H9 (cell line): Measurements from ENCODE around the gene ST14. TPM values are rescaled to one million over a fixed set of nuclear protein-coding genes. Genes with fewer than 3 reads are reported as not detected.

Source experiments
- DNase-seq: peaks from one replicate; pipeline ENCODE4 v3.0.0-alpha.2; 2017
- H2AFZ ChIP-seq: one replicate; pipeline ENCODE4 v1.6.1; 2013; ENCODE audit warnings: mild to moderate bottlenecking, low read length, control low read depth, moderate library complexity
- H2AK5ac ChIP-seq: 2 replicates; pipeline ENCODE4 v1.6.1; 2013; ENCODE audit warnings: low read length, control low read depth, mixed read lengths; ENCODE audit not compliant: insufficient read length
- H2BK120ac ChIP-seq: one replicate; pipeline ENCODE4 v1.6.1; 2013; ENCODE audit warnings: low read depth, mild to moderate bottlenecking, low read length, control low read depth, inconsistent platforms; ENCODE audit not compliant: poor library complexity, severe bottlenecking
- H2BK12ac ChIP-seq: 2 replicates; pipeline ENCODE4 v1.6.1; 2013; ENCODE audit warnings: low read length, control low read depth, mixed read lengths, low read depth; ENCODE audit not compliant: insufficient read length
- H2BK15ac ChIP-seq: 2 replicates; pipeline ENCODE4 v1.6.1; 2013; ENCODE audit warnings: low read depth, low read length, control low read depth
- H2BK20ac ChIP-seq: one replicate; pipeline ENCODE4 v1.6.1; 2013; ENCODE audit warnings: low read depth, mild to moderate bottlenecking, low read length, control low read depth, inconsistent platforms; ENCODE audit not compliant: poor library complexity, severe bottlenecking
- H2BK5ac ChIP-seq: 2 replicates; pipeline ENCODE4 v1.6.1; 2013; ENCODE audit warnings: low read length, control low read depth, mixed read lengths; ENCODE audit not compliant: insufficient read length
- H3K14ac ChIP-seq: 2 replicates; pipeline ENCODE4 v1.6.1; 2013; ENCODE audit warnings: low read length, control low read depth; ENCODE audit not compliant: insufficient read depth
- H3K18ac ChIP-seq: 2 replicates; pipeline ENCODE4 v1.6.1; 2013; ENCODE audit warnings: low read depth, mild to moderate bottlenecking, mixed read lengths, low read length, control low read depth; ENCODE audit not compliant: insufficient read length
- H3K23ac ChIP-seq: 2 replicates; pipeline ENCODE4 v1.6.1; 2013; ENCODE audit warnings: low read length, control low read depth, mixed read lengths, low read depth; ENCODE audit not compliant: insufficient read length
- H3K23me2 ChIP-seq: 2 replicates; pipeline ENCODE4 v1.6.1; 2013; ENCODE audit warnings: low read depth, mild to moderate bottlenecking, mixed read lengths, low read length, control low read depth; ENCODE audit not compliant: insufficient read length, poor library complexity, severe bottlenecking
- H3K27ac ChIP-seq: 2 replicates; pipeline ENCODE4 v1.5.1; 2013; ENCODE audit warnings: low read length, control low read depth, mixed read lengths, low read depth; ENCODE audit not compliant: insufficient read length
- H3K27me3 ChIP-seq: 2 replicates; pipeline ENCODE4 v1.6.1; 2013; ENCODE audit warnings: low read length, control low read depth, inconsistent platforms; ENCODE audit not compliant: insufficient read depth
- H3K4ac ChIP-seq: 2 replicates; pipeline ENCODE4 v1.6.1; 2013; ENCODE audit warnings: low read depth, mild to moderate bottlenecking, control low read depth, inconsistent platforms, low read length, moderate library complexity
- H3K4me1 ChIP-seq: 2 replicates; pipeline ENCODE4 v1.6.1; 2013; ENCODE audit warnings: low read length, control low read depth, inconsistent platforms; ENCODE audit not compliant: insufficient read depth
- H3K4me2 ChIP-seq: 2 replicates; pipeline ENCODE4 v1.6.1; 2013; ENCODE audit warnings: low read length, control low read depth, mixed read lengths; ENCODE audit not compliant: insufficient read length, insufficient read depth
- H3K56ac ChIP-seq: 2 replicates; pipeline ENCODE4 v1.6.1; 2013; ENCODE audit warnings: low read depth, mild to moderate bottlenecking, mixed read lengths, low read length, control low read depth; ENCODE audit not compliant: insufficient read length
- H3K79me1 ChIP-seq: 2 replicates; pipeline ENCODE4 v1.6.1; 2013; ENCODE audit warnings: low read depth, mild to moderate bottlenecking, moderate library complexity, low read length, control low read depth, inconsistent platforms; ENCODE audit not compliant: insufficient read depth, poor library complexity, severe bottlenecking
- H3K79me2 ChIP-seq: 2 replicates; pipeline ENCODE4 v1.6.1; 2013; ENCODE audit warnings: low read length, control low read depth, inconsistent platforms; ENCODE audit not compliant: insufficient read depth
- H3K9ac ChIP-seq: 2 replicates; pipeline ENCODE4 v1.6.1; 2013; ENCODE audit warnings: low read length, control low read depth, mixed read lengths; ENCODE audit not compliant: insufficient read length; ENCODE audit errors: extremely low read depth
- H3K9me3 ChIP-seq: one replicate; pipeline ENCODE4 v1.6.1; 2013; ENCODE audit warnings: low read depth, low read length, inconsistent platforms; ENCODE audit not compliant: control insufficient read depth
- H3T11ph ChIP-seq: one replicate; pipeline ENCODE4 v1.6.1; 2013; ENCODE audit warnings: mild to moderate bottlenecking, low read length, control low read depth, inconsistent platforms
- H4K20me1 ChIP-seq: one replicate; pipeline ENCODE4 v1.6.1; 2013; ENCODE audit not compliant: control insufficient read depth, insufficient read length, insufficient read depth
- H4K5ac ChIP-seq: 2 replicates; pipeline ENCODE4 v1.6.1; 2013; ENCODE audit warnings: low read depth, mild to moderate bottlenecking, mixed read lengths, low read length, control low read depth; ENCODE audit not compliant: insufficient read length
- H4K8ac ChIP-seq: replicated peaks from 2 replicates; pipeline ENCODE4 v1.6.1; 2013; ENCODE audit warnings: low read length, control low read depth, mixed read lengths, low read depth; ENCODE audit not compliant: insufficient read length
- H4K91ac ChIP-seq: 2 replicates; pipeline ENCODE4 v1.6.1; 2013; ENCODE audit warnings: low read depth, mild to moderate bottlenecking, moderate library complexity, mixed read lengths, low read length, control low read depth; ENCODE audit not compliant: insufficient read length
- H3K27ac Mint-ChIP-seq, 3 experiments: 2 replicates in 2 of 3; 3 replicates in 1 of 3; pipeline ENCODE4 v1.8.0; 2020 to 2021; ENCODE audit warnings: mixed read lengths in 3 of 3, mild to moderate bottlenecking in 1 of 3, moderate library complexity in 1 of 3
- H3K27me3 Mint-ChIP-seq: 2 replicates; pipeline ENCODE4 v1.8.0; 2021; ENCODE audit warnings: low read depth, mild to moderate bottlenecking, moderate library complexity, mixed read lengths
- H3K36me3 Mint-ChIP-seq, 3 experiments: 2 replicates in 2 of 3; 3 replicates in 1 of 3; pipeline ENCODE4 v1.8.0; 2020 to 2021; ENCODE audit warnings: low read depth in 3 of 3, mixed read lengths in 3 of 3; ENCODE audit not compliant: insufficient read depth in 1 of 3
- H3K4me1 Mint-ChIP-seq, 2 experiments: 2 replicates each; pipeline ENCODE4 v1.8.0; 2020; ENCODE audit warnings: mixed read lengths in 2 of 2
- H3K4me3 Mint-ChIP-seq, 2 experiments: 2 replicates in 1 of 2; 3 replicates in 1 of 2; pipeline ENCODE4 v1.8.0; 2020 to 2021; ENCODE audit warnings: mild to moderate bottlenecking in 2 of 2, mixed read lengths in 2 of 2, moderate library complexity in 1 of 2
- H3K9me3 Mint-ChIP-seq, 2 experiments: 2 replicates in 1 of 2; 3 replicates in 1 of 2; pipeline ENCODE4 v1.8.0; 2020; ENCODE audit warnings: mild to moderate bottlenecking in 2 of 2, mixed read lengths in 2 of 2, moderate library complexity in 1 of 2
- CTCF ChIP-seq: fragments of 200-600 bp; sonication (generic); conservative IDR thresholded peaks from 3 replicates; pipeline ENCODE4 v1.8.0; 2021; ENCODE audit warnings: antibody characterized with exemption, mild to moderate bottlenecking
- WGBS: extraction: QIAGEN DNeasy Blood & Tissue Kit; methylation state at CpG from one replicate; pipeline ENCODE4 v1.1.7; 2013; ENCODE audit warnings: missing lambda C conversion rate, low lambda C conversion rate, mixed read lengths; ENCODE audit not compliant: insufficient read length; ENCODE audit errors: extremely low coverage; 5-methylcytosine and 5-hydroxymethylcytosine counted together
- total RNA-seq: library from RNA; stranded (reverse); gene quantifications from 2 replicates; pipeline ENCODE4 v1.2.1, GENCODE V29; 2021

ST14 gene
- total RNA-seq, 1 experiment from 2014 or later: 22.4 TPM

- no peak overlapping the region for H2AK5ac ChIP-seq
- WGBS: no CpG with 5 or more reads among the region's 12 CpGs
- H3K4ac ChIP-seq: no peak overlapping the region
- H3T11ph ChIP-seq: no peak overlapping the region
- H3K9me3 Mint-ChIP-seq: peaks cover 0 to 4% of the 10 kb centered on the region in 2 experiments; a peak in 1 of 5 replicates
- no peak overlapping the region; the same call in 1 of the 2 replicates for H3K14ac ChIP-seq
- H3K27ac ChIP-seq: no peak overlapping the region
- H3K4me2 ChIP-seq: no peak overlapping the region
- H4K91ac ChIP-seq: no peak overlapping the region
- no peak overlapping the region for H4K5ac ChIP-seq
- no peak overlapping the region for H2BK5ac ChIP-seq
- no peak overlapping the region for H2BK15ac ChIP-seq
- H3K9me3 ChIP-seq: no peaks in the 10 kb centered on the region
- H2AFZ ChIP-seq: no peak overlapping the region
- no peaks in the 10 kb centered on the region for H3K79me2 ChIP-seq
- no peak for DNase-seq
- no peak overlapping the region for H3K18ac ChIP-seq
- no peak overlapping the region for H2BK20ac ChIP-seq
- H3K23ac ChIP-seq: no peak overlapping the region
- H3K27me3 Mint-ChIP-seq: no peaks in the 10 kb centered on the region; the same call in 1 of the 2 replicates
- H3K4me1 Mint-ChIP-seq: no peaks in the 10 kb centered on the region
- no peaks in the 10 kb centered on the region for H3K79me1 ChIP-seq
- H3K56ac ChIP-seq: no peak overlapping the region
- H3K9ac ChIP-seq: no peak overlapping the region
- no peak overlapping the region for H3K27ac Mint-ChIP-seq
- no peaks in the 10 kb centered on the region for H3K23me2 ChIP-seq
- no peaks in the 10 kb centered on the region for H3K4me1 ChIP-seq
- H3K27me3 ChIP-seq: no peaks in the 10 kb centered on the region
- H4K8ac ChIP-seq: no peak overlapping the region
- no peak overlapping the region for H2BK120ac ChIP-seq
- no peak for TF ChIP-seq CTCF
- H2BK12ac ChIP-seq: no peak overlapping the region
- no peak overlapping the region for H3K4me3 Mint-ChIP-seq
- no peaks in the 10 kb centered on the region for H4K20me1 ChIP-seq
- H3K36me3 Mint-ChIP-seq: peaks cover 11 to 24% (median 13%) of the 10 kb centered on the region in 3 experiments
Measured at GRCh38 chr11:130199792-130200191, 40.2 kb downstream of the ST14 start.
